H1 (cell line): Measurements from ENCODE around the gene STYK1. TPM values are rescaled to one million over a fixed set of nuclear protein-coding genes. Genes with fewer than 3 reads are reported as not detected.

Experiments used
- CHD7 ChIP-seq: fragments of 300-600 bp; sonication (generic); IDR thresholded peaks from 2 replicates; pipeline ENCODE4 v1.7.1; 2012; ENCODE audit warnings: low read length, moderate library complexity, mild to moderate bottlenecking, inconsistent platforms; ENCODE audit not compliant: insufficient replicate concordance
- HDAC2 ChIP-seq, 2 experiments: fragments of 300-600 bp in 1 of 2; sonication (generic) in 1 of 2; IDR thresholded peaks; 2 replicates each; pipeline ENCODE4 v1.6.1; 2011 to 2012; ENCODE audit warnings: low read depth in 2 of 2, low read length in 2 of 2, mild to moderate bottlenecking in 2 of 2, moderate library complexity in 2 of 2, borderline replicate concordance in 1 of 2, inconsistent platforms in 1 of 2
- RBBP5 ChIP-seq: IDR thresholded peaks from 2 replicates; pipeline ENCODE4 v1.7.1; 2012; ENCODE audit warnings: low read depth, mild to moderate bottlenecking, inconsistent platforms, low read length, moderate library complexity, borderline replicate concordance
- RFX5 ChIP-seq: IDR thresholded peaks from 2 replicates; pipeline ENCODE4 v1.6.1; 2011; ENCODE audit warnings: low read depth, low read length, improper control_type of control experiment, borderline replicate concordance
- TEAD4 ChIP-seq: IDR thresholded peaks from 2 replicates; pipeline ENCODE4 v1.6.1; 2012; ENCODE audit warnings: low read depth, low read length, inconsistent platforms, mixed read lengths
- polyA plus RNA-seq, 7 experiments: library from polyadenylated mRNA; depleted of rRNA in 3 of 7; stranded (reverse) in 5 of 7; unstranded in 2 of 7; fragments of >200 nt in 5 of 7; fragments of 200-250 nt in 2 of 7; gene quantifications; 1 replicate in 5 of 7; 2 replicates in 1 of 7; 4 replicates in 1 of 7; pipeline versions ENCODE4 v1.2.1 to v1.2.3, GENCODE V29; 2011 to 2013; ENCODE audit warnings: missing spikeins in 2 of 7, mixed read lengths in 2 of 7
- total RNA-seq: library from RNA; stranded (reverse); fragmentation: NEBNext Ultra II Directional; extraction: Animal tissue kit (Norgen Biotek cat#: 25700); gene quantifications from 2 replicates; pipeline ENCODE4 v1.2.1, GENCODE V29; 2021

The STYK1 gene
- total and polyA plus RNA-seq, 2 of the 8 experiments (the other 6 are each of a cell fraction or from before 2014, with no cell fraction given) = 0.38 to 1.1 TPM

- TF ChIP-seq CHD7 = no peak
- TF ChIP-seq HDAC2 (IDR thresholded peaks at IDR 0.05; ENCODE audit: borderline replicate concordance in 1 of 2, low read depth in 2 of 2, low read length in 2 of 2) = no peak
- TF ChIP-seq RFX5 = no peak
- TF ChIP-seq RBBP5 = no peak
- TF ChIP-seq TEAD4 = no peak
Measured at GRCh38 chr12:10654003-10654402, 19.8 kb downstream of the STYK1 start (continued).
